AG04450 (cell line): ENCODE results near the gene KLHL17. TPM values are rescaled to one million over a fixed set of nuclear protein-coding genes. Genes with fewer than 3 reads are reported as not detected.

Experiments used
- CTCF ChIA-PET: fragments of 300-600, 350-600 bp; formaldehyde crosslinking; extraction: SDS; loops from one replicate; lab custom pipeline; 2022; ENCODE audit warnings: antibody characterized with exemption, inconsistent platforms; lab: Charles Lee
- POLR2A ChIA-PET: fragments of 350-600 bp; formaldehyde crosslinking; extraction: SDS; loops from one replicate; lab custom pipeline; 2021; ENCODE audit warnings: antibody characterized with exemption, inconsistent platforms; lab: Yijun Ruan, JAX
- DNase-seq: peaks from one replicate; pipeline ENCODE4 v3.0.0-alpha.2; 2011; ENCODE audit warnings: low read depth, low spot score
- H3K27ac ChIP-seq: one replicate; pipeline ENCODE4 v1.5.1; 2012; ENCODE audit warnings: low read depth, low read length, control low read depth
- H3K27me3 ChIP-seq: one replicate; pipeline ENCODE4 v1.6.0; 2012; ENCODE audit warnings: low read length; ENCODE audit not compliant: control insufficient read depth, insufficient read depth
- H3K4me3 ChIP-seq: 2 replicates; pipeline ENCODE4 v1.5.1; 2011; ENCODE audit warnings: mild to moderate bottlenecking, low read depth, low read length, control low read depth
- H3K9me3 ChIP-seq: 2 replicates; pipeline ENCODE4 v1.5.1; 2012; ENCODE audit warnings: low read length; ENCODE audit not compliant: control insufficient read depth, insufficient read depth
- CTCF ChIP-seq: IDR thresholded peaks from 2 replicates; pipeline ENCODE4 v1.5.1; 2011; ENCODE audit warnings: low read depth, low read length, control low read depth, inconsistent platforms
- polyA plus RNA-seq: library from polyadenylated mRNA; depleted of rRNA; stranded (reverse); fragments of >200 nt; gene quantifications from 2 replicates; pipeline ENCODE4 v1.2.3, GENCODE V29; 2011

The KLHL17 gene
- polyA plus RNA-seq, 1 experiment = 5.5 TPM

GRCh38 chr1:961132-961669 lies 817 bp downstream of the KLHL17 start:
- no peaks in the 10 kb centered on the region for H3K27me3 ChIP-seq
- ChIA-PET CTCF (no interaction called here), POLR2A (interaction anchor here (0.8 kb wide), 1 partner anchor 12 kb away, joined by 3 read pairs; no protein-coding TSS in a partner anchor)
- TF ChIP-seq CTCF = no peak
- DNase-seq = no peak
- no peak overlapping the region for H3K27ac ChIP-seq
- H3K9me3 ChIP-seq = peaks cover 4% of the 10 kb centered on the region; the same call in 1 of the 2 replicates
- peak overlapping the region; percentile 65 for H3K4me3 ChIP-seq

DNA sequence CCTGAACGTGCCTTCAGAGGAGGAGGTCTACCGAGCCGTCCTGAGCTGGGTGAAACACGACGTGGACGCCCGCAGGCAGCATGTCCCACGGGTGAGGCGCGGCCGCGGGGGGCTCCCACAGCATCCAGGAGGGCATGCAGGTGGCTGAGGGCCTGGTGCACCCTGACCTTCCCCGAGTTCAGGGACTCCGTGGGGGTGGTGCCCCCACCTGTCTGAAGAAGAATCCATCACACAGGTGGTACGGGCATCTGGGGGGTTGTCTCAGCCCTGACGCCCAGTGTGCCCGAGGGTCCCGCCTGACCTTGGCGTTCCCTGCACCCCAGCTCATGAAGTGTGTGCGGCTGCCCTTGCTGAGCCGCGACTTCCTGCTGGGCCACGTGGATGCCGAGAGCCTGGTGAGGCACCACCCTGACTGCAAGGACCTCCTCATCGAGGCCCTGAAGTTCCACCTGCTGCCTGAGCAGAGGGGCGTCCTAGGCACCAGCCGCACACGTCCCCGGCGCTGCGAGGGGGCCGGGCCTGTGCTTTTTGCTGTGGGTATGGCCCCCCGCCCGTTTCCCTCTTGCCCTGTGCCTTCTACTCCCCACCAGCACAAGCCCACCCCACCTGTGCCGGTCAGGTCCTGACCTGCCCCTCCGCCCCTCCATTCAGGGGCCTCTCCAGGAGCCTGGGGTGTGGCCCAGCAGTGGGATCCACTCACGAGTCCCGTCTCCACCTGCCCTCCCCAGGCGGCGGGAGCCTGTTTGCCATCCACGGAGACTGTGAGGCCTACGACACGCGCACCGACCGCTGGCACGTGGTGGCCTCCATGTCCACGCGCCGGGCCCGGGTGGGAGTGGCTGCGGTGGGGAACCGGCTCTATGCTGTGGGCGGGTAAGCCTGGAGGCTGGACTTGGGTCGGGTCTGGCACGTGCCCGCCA lies 2.3 kb downstream of the KLHL17 start:
- ChIA-PET CTCF (no interaction called here), POLR2A (no interaction called here)
- DNase-seq = no peak
- Histone ChIP-seq H3K27me3 (no peaks in the 10 kb centered on the region), H3K27ac (no peak overlapping the region), H3K4me3 (no peak overlapping the region), H3K9me3 (peaks cover 4% of the 10 kb centered on the region; the same call in 1 of the 2 replicates)
- no peak for TF ChIP-seq CTCF

DNA sequence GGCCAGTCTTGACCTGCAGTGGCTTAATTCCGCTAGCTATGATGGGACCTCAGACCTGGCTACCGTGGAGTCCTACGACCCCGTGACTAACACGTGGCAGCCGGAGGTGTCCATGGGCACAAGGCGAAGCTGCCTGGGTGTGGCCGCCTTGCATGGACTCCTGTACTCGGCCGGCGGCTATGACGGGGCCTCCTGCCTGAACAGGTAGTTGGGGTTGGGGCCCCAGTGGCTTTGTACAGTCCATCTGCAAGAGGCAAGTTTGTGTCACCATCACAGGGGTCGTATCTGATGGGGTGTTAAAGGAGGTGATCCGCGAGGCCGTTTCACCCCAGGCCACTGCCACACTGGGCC lies 2.9 kb downstream of the KLHL17 start:
- POLR2A ChIA-PET = no interaction called here
- Histone ChIP-seq H3K4me3 (no peak overlapping the region), H3K27me3 (no peaks in the 10 kb centered on the region), H3K9me3 (peaks cover 4% of the 10 kb centered on the region; the same call in 1 of the 2 replicates), H3K27ac (no peak overlapping the region)
- no peak for DNase-seq
- TF ChIP-seq CTCF = no peak
- CTCF ChIA-PET = no interaction called here

DNA sequence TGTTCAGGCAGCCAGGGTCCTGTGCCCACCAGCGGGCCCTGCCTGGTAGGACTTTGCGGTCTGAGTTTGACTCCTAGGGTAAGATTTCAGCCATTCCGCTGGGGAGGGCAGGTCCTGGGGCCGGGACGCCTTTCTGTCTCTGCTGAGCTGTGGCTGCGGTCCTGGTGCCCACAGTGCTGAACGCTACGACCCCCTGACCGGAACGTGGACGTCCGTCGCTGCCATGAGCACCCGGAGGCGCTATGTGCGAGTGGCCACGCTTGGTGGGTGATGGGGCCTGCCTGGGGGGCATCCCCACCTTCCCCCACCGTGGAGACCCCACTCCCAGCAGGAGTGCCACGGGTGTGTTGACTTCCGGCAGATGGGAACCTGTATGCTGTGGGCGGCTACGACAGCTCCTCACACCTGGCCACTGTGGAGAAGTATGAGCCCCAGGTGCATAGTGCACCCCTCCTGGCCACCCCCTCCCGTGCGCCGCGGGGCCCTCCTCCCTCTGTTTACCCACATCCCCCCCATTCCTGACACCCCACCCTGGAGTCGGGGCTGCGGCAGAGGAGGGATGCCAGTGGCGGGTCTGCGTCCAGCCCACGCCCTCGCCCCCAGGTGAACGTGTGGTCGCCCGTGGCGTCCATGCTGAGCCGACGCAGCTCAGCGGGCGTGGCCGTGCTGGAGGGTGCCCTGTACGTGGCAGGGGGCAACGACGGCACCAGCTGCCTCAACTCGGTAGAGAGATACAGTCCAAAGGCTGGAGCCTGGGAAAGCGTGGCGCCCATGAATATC lies 3.6 kb downstream of the KLHL17 start:
- TF ChIP-seq CTCF = no peak
- Histone ChIP-seq H3K4me3 (no peak overlapping the region), H3K27me3 (no peaks in the 10 kb centered on the region), H3K27ac (no peak overlapping the region), H3K9me3 (peaks cover under 1% of the 10 kb centered on the region; the same call in 1 of the 2 replicates)
- POLR2A ChIA-PET = no interaction called here
- no peak for DNase-seq
- CTCF ChIA-PET = no interaction called here
